Measurements from ENCODE around the gene NEK2.
"Not testable (repeated sequence)": the region's sequence is repeated elsewhere in the genome, so short reads cannot be mapped to it uniquely, and the experiment has no call there.

Gene NEK2

DNA sequence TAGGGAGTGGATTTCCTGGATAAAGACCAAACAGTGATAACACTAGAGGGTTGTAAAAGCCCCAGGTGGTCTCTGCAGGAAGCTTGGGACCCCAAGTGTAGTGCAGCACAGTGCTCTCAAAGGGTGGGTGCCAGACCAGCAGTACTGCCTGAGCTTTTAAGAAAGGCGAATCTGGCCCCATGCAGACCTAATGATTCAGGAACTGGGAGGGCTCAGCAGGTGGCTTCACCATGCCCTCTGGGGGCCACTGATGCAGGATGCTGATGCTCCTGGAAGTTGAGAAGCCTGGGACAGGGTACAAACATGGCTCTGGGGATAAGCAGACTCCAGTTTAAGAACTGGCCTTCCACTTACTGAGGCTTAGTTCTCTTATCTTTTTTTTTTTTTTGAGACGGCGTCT is 29.1 kb upstream of the NEK2 start:
- 0 out of 2 replicates have a peak, but pooled peaks cover 5% of the 10 kb centered on the region for H3K4me1 ChIP-seq (ENCODE audit: insufficient read depth, low read length)
- no peak overlapping the region for H3K9ac ChIP-seq (ENCODE audit: low read depth, low read length)
- H3K9me3 ChIP-seq (ENCODE audit: control insufficient read depth, insufficient read depth, low read length): no peaks in the 10 kb centered on the region
- no peaks in the 10 kb centered on the region for H3K36me3 ChIP-seq (ENCODE audit: insufficient read depth, low read length)

DNA sequence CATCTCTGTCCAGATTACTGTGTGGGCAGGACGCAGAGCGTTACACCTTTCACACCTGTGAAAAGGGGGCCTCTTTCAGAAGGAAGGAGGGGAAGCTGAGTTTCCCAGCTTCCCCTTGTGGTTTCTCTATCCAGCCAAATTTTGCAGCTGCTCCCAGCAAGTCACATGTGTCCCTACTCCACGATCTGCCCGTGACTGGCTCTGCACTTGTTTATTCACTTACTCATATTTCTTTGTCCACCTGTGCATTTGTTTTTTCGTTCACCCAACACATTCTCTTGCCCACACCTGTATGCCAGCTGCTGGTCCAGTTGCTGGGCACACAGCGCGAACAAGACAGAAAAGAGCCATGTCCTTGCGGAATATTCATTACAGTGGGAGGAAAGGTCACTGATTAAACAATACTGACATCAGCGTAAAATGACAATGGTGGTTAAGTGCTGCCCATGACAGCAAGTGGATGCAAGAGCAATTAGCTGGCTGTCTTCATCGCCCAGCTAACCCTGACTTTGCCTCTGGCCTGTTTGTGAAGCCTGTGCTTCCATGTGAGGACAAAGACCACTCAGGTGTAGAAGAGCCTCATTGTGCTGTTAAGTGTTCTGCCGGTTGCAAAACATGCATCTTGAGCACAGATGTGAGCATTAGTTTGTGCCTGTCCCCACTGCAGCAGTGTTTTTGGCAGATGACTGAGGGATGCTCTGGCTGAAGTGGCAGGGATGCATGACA is 28.6 kb upstream of the NEK2 start:
- Histone ChIP-seq H3K9ac (ENCODE audit: low read depth, low read length) (no peak overlapping the region), H3K4me1 (ENCODE audit: insufficient read depth, low read length) (0 out of 2 replicates have a peak, but pooled peaks cover 5% of the 10 kb centered on the region), H3K36me3 (ENCODE audit: insufficient read depth, low read length) (no peaks in the 10 kb centered on the region), H3K9me3 (ENCODE audit: control insufficient read depth, insufficient read depth, low read length) (no peaks in the 10 kb centered on the region)

DNA sequence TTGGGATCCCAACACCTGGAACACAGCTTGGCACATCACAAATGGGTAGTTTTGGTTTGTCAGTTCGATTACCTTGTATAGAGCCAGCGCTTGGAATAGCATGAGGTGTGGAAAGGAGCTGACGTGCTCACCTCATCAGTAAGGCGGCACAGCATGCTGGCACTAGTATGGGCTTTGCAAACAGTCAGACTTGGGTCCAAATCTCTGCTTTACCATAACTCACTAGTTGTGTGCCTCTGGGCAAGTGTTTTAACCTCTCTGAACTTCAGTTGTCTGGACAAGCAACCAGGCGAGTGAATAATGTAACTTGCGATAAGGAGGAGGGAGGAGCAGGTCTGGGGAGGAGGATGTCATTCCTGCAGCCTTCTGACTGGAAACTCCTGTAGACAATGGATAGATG is 26.3 kb upstream of the NEK2 start:
- Histone ChIP-seq H3K36me3 (ENCODE audit: insufficient read depth, low read length) (no peaks in the 10 kb centered on the region), H3K4me1 (ENCODE audit: insufficient read depth, low read length) (0 out of 2 replicates have a peak, but pooled peaks cover 5% of the 10 kb centered on the region), H3K9ac (ENCODE audit: low read depth, low read length) (no peak overlapping the region), H3K9me3 (ENCODE audit: control insufficient read depth, insufficient read depth, low read length) (no peaks in the 10 kb centered on the region)

DNA sequence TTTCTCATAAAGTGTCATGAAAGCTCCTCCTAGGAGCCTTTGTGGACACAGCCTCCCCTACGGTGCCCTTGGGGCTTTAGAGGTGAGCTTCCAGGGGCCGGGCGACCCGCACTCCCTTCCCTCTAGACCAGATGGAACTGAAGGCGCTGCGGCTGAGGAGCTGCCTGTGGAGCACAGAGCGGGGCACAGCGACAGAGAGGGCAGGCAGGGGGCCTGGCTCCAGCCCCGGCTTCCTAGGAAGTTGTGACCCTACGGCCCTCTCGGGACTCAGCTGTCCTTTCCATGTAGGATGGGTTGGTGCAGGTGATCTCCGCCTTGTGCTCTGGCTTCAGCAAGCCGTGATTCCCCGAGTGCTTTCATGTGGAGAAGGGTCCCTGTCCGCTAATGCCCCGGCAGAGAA is 23.6 kb upstream of the NEK2 start:
- H3K4me1 ChIP-seq (ENCODE audit: insufficient read depth, low read length): 0 out of 2 replicates have a peak, but pooled peaks cover 2% of the 10 kb centered on the region
- no peaks in the 10 kb centered on the region for H3K36me3 ChIP-seq (ENCODE audit: insufficient read depth, low read length)
- peak overlapping the region; percentile 50; the same call in 1 of the 2 replicates for H3K9ac ChIP-seq (ENCODE audit: low read depth, low read length)
- H3K9me3 ChIP-seq (ENCODE audit: control insufficient read depth, insufficient read depth, low read length): no peaks in the 10 kb centered on the region

DNA sequence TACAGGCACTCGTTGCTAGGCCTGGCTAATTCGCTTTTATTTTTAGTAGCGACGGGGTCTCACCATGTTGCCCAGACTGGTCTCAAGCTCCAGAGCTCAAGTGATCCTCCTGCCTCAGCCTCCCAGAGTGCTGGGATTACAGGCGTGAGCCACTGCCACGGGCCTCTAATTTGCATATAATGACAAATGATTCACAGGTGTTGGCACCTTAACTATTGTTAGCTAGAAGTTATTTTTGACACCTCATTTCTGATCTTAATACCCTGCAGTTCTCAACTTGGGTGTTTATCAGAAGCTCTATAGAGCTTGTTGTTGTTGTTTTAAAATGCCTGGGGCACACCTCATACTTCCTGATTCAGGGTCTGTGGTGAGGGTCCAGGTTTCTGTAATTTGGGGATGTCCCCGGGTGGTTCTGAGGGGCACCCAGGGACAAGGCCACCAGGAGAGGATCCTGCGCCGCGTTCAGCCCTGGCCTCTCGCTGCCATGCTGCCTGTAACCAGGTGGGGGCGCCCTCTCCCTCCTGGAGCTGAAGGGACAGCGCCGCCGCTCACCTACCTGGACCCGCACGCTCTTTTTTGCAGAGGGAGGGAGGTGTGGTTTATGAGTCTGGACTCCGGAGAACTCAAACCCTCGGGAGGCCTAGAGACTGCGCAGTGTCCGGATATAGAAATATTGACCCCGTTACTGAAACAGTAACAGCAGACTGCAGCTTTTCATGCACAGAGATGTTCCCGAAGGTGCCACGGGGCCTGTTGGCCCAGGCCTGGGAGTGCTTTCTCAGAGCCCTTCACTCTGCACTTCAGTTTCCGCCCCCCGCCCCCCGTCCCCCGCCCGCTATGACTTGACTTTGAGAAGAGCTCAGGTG is 23.0 kb upstream of the NEK2 start:
- H3K4me1 ChIP-seq (ENCODE audit: insufficient read depth, low read length): no peaks in the 10 kb centered on the region
- no peaks in the 10 kb centered on the region for H3K36me3 ChIP-seq (ENCODE audit: insufficient read depth, low read length)
- no peaks in the 10 kb centered on the region for H3K9me3 ChIP-seq (ENCODE audit: control insufficient read depth, insufficient read depth, low read length)
- peak overlapping the region; percentile 50; the same call in 1 of the 2 replicates for H3K9ac ChIP-seq (ENCODE audit: low read depth, low read length)

DNA sequence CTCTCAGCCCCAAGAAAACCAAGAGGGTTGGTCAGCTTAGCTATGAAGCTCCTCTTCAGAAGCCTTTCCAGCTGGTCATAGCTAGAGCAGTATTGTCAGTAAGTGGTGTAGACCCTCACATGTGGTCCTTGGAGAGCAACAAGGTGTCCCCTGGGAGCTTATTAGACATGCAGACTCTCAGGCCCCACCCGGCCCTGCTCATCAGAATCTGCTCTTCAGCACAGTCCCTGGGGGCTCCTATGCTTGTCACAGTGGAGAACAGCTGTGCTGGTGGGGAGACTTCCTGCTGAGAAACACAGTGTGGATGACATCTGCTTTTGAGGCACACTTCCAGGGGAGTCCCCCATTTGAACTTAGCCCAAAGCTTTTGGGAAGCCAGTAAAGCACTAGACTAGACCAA is 21.9 kb upstream of the NEK2 start:
- Histone ChIP-seq H3K9me3 (ENCODE audit: control insufficient read depth, insufficient read depth, low read length) (no peaks in the 10 kb centered on the region), H3K9ac (ENCODE audit: low read depth, low read length) (no peak overlapping the region), H3K36me3 (ENCODE audit: insufficient read depth, low read length) (no peaks in the 10 kb centered on the region), H3K4me1 (ENCODE audit: insufficient read depth, low read length) (no peaks in the 10 kb centered on the region)

DNA sequence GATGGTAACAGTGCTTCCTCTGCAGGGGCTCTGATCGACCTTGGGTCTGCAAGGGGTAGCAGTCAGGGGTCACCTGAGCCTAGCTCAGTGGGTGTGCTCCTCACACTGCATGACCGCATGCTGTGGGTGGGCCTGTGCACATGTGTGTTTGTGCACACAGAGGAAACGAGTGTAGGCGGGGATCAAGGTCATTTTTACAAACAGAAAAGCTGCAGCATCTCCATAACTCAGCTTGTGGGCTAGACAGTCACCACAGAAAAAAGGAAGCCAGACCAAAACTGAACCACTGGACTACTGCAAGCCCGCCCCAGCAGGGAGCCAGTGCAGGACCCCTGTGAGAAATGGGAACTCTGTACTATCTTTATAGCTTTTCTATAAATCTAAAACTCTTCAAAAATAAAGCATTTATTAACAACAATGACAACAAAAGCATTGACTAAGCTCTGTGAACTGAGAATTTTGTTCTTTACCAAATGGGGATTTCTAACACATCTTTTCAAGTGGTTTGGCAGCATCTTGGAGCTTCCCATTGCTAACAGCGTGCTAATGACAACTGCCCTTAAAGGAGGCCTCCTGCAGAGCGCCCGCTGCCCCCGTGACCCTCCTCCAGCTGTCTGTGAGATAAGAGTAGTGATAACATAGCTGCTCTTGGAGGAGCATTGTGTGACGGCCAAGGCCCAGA is 19.9 kb upstream of the NEK2 start:
- Histone ChIP-seq H3K4me1 (ENCODE audit: insufficient read depth, low read length) (no peaks in the 10 kb centered on the region), H3K9me3 (ENCODE audit: control insufficient read depth, insufficient read depth, low read length) (no peaks in the 10 kb centered on the region), H3K36me3 (ENCODE audit: insufficient read depth, low read length) (no peaks in the 10 kb centered on the region), H3K9ac (ENCODE audit: low read depth, low read length) (no peak overlapping the region)

DNA sequence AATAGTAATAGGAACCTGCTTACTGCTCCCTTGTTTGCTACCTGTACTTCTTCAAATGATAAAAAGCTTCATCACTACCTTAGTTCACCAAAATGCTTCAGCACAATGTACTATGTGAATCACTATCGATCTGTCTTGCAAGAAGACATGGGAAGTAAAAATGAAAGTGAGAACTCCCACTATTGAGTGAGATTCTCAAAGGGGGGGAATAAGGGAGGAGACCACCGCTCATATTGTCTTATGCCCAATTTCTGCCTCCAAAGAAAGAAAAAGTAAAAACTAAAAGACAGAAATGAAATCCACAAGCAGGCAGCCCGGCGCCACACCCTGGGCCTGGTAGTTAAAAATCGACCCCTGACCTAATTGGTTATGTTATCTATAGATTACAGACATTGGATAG is 18.5 kb upstream of the NEK2 start:
- H3K36me3 ChIP-seq (ENCODE audit: insufficient read depth, low read length); H3K4me1 ChIP-seq (ENCODE audit: insufficient read depth, low read length); H3K9ac ChIP-seq (ENCODE audit: low read depth, low read length); H3K9me3 ChIP-seq (ENCODE audit: control insufficient read depth, insufficient read depth, low read length): not testable (repeated sequence)

DNA sequence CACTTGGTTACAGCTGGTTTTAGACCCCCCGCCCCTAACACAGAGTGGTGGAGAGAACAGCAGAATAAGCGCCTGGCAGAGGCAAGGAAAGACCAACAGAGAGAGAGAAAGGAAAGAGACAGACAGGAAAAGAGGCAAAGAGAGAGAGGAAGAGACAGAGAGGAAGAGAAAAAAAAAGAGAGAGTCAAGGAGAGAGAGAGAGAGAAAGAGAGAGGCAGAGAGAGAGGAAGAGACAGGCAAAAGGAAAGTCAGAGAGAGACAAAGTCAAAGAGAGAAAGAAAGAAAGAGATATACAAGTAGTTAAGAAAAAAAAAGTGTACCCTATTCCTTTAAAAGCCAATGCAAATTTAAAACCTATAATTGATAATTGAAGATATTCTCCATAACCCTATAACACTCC is 13.0 kb upstream of the NEK2 start:
- Histone ChIP-seq H3K9ac (ENCODE audit: low read depth, low read length) (no peak overlapping the region), H3K4me1 (ENCODE audit: insufficient read depth, low read length) (no peaks in the 10 kb centered on the region), H3K36me3 (ENCODE audit: insufficient read depth, low read length) (no peaks in the 10 kb centered on the region), H3K9me3 (ENCODE audit: control insufficient read depth, insufficient read depth, low read length) (no peaks in the 10 kb centered on the region)

DNA sequence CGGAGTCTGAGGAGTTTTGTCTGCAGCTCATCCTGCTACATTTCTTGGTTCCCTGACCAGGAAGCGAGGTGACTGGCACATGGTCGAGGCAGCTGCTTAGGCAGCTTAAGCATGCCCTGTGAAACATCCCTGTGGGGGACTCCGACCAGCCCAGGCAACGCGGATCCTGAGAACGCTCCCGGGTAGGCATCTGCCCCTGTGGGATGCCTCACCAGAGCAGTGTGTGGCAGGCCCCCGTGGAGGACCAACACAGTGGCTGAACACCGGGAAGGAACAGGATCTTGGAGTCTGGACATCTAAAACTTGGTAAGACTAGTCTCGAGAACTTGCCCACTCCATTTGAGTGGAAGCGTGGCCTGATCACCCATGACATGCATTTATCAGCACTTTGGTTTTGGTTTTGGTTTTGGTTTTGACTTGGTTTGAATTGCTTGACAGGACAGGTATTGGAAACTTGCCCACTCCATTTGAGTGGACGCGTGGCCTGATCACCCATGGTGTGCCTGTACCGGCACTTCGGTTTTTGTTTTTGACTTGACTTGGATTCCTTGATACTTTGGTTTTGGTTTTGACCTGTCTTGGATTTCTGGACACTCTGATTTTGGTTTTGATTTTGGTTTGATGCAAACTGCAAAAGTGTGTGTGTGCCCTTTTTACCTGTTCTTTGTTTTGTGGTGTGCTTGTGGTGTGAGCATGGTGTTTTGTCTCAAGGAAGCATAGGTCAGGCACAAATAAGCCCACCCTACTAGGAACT is 12.2 kb upstream of the NEK2 start:
- Histone ChIP-seq H3K9ac (ENCODE audit: low read depth, low read length) (no peak overlapping the region), H3K9me3 (ENCODE audit: control insufficient read depth, insufficient read depth, low read length) (no peaks in the 10 kb centered on the region), H3K36me3 (ENCODE audit: insufficient read depth, low read length) (no peaks in the 10 kb centered on the region), H3K4me1 (ENCODE audit: insufficient read depth, low read length) (no peaks in the 10 kb centered on the region)

DNA sequence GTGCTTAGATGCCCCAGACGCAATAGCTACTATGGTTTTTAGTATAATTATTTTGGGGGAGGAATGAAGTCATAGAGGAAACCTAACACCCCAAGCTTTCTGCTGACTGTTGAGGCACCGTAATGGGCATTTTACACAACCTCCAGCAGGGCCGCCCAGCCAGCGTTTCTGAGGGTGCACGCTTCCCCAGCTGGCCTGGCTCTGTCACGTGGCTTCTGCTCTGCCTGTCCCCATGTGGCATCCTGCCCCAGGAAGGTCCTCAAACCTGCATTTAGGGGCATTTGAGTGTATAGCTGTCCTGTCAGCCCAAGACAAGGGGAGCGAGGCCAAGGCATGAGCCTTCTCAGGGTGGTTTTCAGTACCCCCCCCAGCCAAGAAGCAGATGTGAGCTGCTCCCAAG is 10.4 kb upstream of the NEK2 start:
- no peak overlapping the region for H3K9ac ChIP-seq (ENCODE audit: low read depth, low read length)
- H3K4me1 ChIP-seq (ENCODE audit: insufficient read depth, low read length): no peaks in the 10 kb centered on the region
- no peaks in the 10 kb centered on the region for H3K9me3 ChIP-seq (ENCODE audit: control insufficient read depth, insufficient read depth, low read length)
- no peaks in the 10 kb centered on the region for H3K36me3 ChIP-seq (ENCODE audit: insufficient read depth, low read length)

DNA sequence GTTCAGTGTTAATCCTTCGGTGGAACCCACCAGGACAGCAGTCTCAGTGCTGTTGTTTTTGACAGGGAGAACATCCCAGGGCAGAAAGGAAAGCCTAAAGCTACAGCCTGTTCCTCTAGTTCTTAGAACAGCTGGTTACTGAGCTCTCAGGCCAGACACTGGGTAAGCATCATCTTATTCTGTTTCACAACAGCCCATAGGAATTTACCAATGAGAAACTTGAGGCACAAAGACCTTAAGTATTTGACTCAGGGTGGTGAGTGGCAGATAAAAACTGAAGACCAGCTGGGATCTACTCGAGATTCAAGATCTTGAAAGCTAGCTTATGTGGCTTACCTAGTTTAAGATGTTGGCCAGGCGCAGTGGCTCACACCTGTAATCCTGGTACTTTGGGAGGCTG is 9.4 kb upstream of the NEK2 start:
- no peak overlapping the region for H3K9ac ChIP-seq (ENCODE audit: low read depth, low read length)
- H3K36me3 ChIP-seq (ENCODE audit: insufficient read depth, low read length): no peaks in the 10 kb centered on the region
- no peaks in the 10 kb centered on the region for H3K4me1 ChIP-seq (ENCODE audit: insufficient read depth, low read length)
- H3K9me3 ChIP-seq (ENCODE audit: control insufficient read depth, insufficient read depth, low read length): no peaks in the 10 kb centered on the region

DNA sequence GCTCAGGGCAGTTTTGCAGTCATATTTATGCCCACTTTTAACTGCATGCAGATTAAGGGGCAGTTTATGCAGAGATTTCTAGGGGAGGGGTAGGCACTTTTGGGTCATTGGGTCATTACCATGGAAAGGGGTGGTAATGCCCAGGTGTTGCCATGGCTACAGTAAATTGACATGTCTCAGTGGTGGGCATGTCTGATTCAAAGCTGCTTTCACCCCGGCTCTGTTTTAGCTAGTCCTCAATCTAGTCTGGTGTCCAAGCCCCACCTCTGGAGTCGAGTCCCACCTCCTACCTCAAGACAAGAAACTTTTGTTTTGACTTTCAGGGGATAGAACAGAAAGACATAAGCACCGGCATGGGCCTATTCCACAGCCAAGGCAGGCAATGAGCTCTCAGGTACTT is 8.9 kb upstream of the NEK2 start:
- no peak overlapping the region for H3K9ac ChIP-seq (ENCODE audit: low read depth, low read length)
- H3K9me3 ChIP-seq (ENCODE audit: control insufficient read depth, insufficient read depth, low read length): no peaks in the 10 kb centered on the region
- H3K4me1 ChIP-seq (ENCODE audit: insufficient read depth, low read length): no peaks in the 10 kb centered on the region
- no peaks in the 10 kb centered on the region for H3K36me3 ChIP-seq (ENCODE audit: insufficient read depth, low read length)
